HUES48 (cell line): ENCODE measurements around the gene RUNX3.

ENCODE experiments used
- H3K27ac ChIP-seq: one replicate; pipeline ENCODE4 v1.7.0; 2013; ENCODE audit warnings: low read depth, low read length, inconsistent platforms
- H3K27me3 ChIP-seq: 2 replicates; pipeline ENCODE4 v1.6.1; 2013; ENCODE audit warnings: mild to moderate bottlenecking, low read length; ENCODE audit not compliant: control insufficient read depth, insufficient read depth
- H3K36me3 ChIP-seq: 2 replicates; pipeline ENCODE4 v1.6.1; 2013; ENCODE audit warnings: low read length; ENCODE audit not compliant: control insufficient read depth, insufficient read depth
- H3K4me1 ChIP-seq: 2 replicates; pipeline ENCODE4 v1.6.1; 2013; ENCODE audit warnings: mild to moderate bottlenecking, low read length; ENCODE audit not compliant: control insufficient read depth, insufficient read depth
- H3K4me3 ChIP-seq: 2 replicates; pipeline ENCODE4 v1.5.1; 2013; ENCODE audit warnings: mild to moderate bottlenecking, low read depth, low read length
- H3K9ac ChIP-seq: 2 replicates; pipeline ENCODE4 v1.6.1; 2013; ENCODE audit warnings: mild to moderate bottlenecking, low read depth, low read length, moderate library complexity
- H3K9me3 ChIP-seq: 2 replicates; pipeline ENCODE4 v1.6.1; 2013; ENCODE audit warnings: low read length; ENCODE audit not compliant: control insufficient read depth, insufficient read depth

Gene RUNX3

GRCh38 chr1:24954631-24955030 lies 24.6 kb upstream of the RUNX3 start:
- Histone ChIP-seq H3K4me1 (peaks cover 16% of the 10 kb centered on the region), H3K9ac (no peak overlapping the region), H3K27ac (no peak overlapping the region), H3K4me3 (no peak overlapping the region), H3K27me3 (no peaks in the 10 kb centered on the region), H3K9me3 (no peaks in the 10 kb centered on the region), H3K36me3 (no peaks in the 10 kb centered on the region)

- Histone ChIP-seq H3K27ac (no peak overlapping the region), H3K27me3 (no peaks in the 10 kb centered on the region), H3K4me1 (peaks cover 20% of the 10 kb centered on the region), H3K4me3 (no peak overlapping the region), H3K9me3 (no peaks in the 10 kb centered on the region), H3K36me3 (no peaks in the 10 kb centered on the region), H3K9ac (no peak overlapping the region)
Measured at GRCh38 chr1:24954022-24954421, 23.9 kb upstream of the RUNX3 start.

GRCh38 chr1:24952413-24952841 lies 22.4 kb upstream of the RUNX3 start:
- no peak overlapping the region for H3K27ac ChIP-seq
- no peaks in the 10 kb centered on the region for H3K9me3 ChIP-seq
- H3K4me1 ChIP-seq: peaks cover 20% of the 10 kb centered on the region
- no peaks in the 10 kb centered on the region for H3K27me3 ChIP-seq
- no peak overlapping the region for H3K4me3 ChIP-seq
- no peaks in the 10 kb centered on the region for H3K36me3 ChIP-seq
- H3K9ac ChIP-seq: no peak overlapping the region

- H3K27ac ChIP-seq: no peak overlapping the region
- no peak overlapping the region for H3K4me3 ChIP-seq
- H3K27me3 ChIP-seq: no peaks in the 10 kb centered on the region
- H3K4me1 ChIP-seq: peaks cover 20% of the 10 kb centered on the region
- H3K9me3 ChIP-seq: no peaks in the 10 kb centered on the region
- no peaks in the 10 kb centered on the region for H3K36me3 ChIP-seq
- H3K9ac ChIP-seq: no peak overlapping the region
Measured at GRCh38 chr1:24951810-24952412, 21.8 kb upstream of the RUNX3 start.

GRCh38 chr1:24951337-24951736 lies 21.3 kb upstream of the RUNX3 start:
- H3K4me1 ChIP-seq: peaks cover 20% of the 10 kb centered on the region

GRCh38 chr1:24949331-24949881 lies 19.3 kb upstream of the RUNX3 start:
- H3K27ac ChIP-seq: no peak overlapping the region
- peaks cover 20% of the 10 kb centered on the region for H3K4me1 ChIP-seq
- no peaks in the 10 kb centered on the region for H3K27me3 ChIP-seq
- no peak overlapping the region for H3K9ac ChIP-seq
- H3K4me3 ChIP-seq: no peak overlapping the region
- no peaks in the 10 kb centered on the region for H3K9me3 ChIP-seq
- no peaks in the 10 kb centered on the region for H3K36me3 ChIP-seq

More at GRCh38 chr1:24951337-24951736, 21.3 kb upstream of the RUNX3 start:
- Histone ChIP-seq H3K9ac (no peak overlapping the region), H3K27ac (no peak overlapping the region), H3K36me3 (no peaks in the 10 kb centered on the region), H3K9me3 (no peaks in the 10 kb centered on the region), H3K27me3 (no peaks in the 10 kb centered on the region), H3K4me3 (no peak overlapping the region)

- H3K27ac ChIP-seq: no peak overlapping the region
Measured at GRCh38 chr1:24948079-24948827, 18.2 kb upstream of the RUNX3 start.

GRCh38 chr1:24946861-24947658 lies 17.0 kb upstream of the RUNX3 start:
- Histone ChIP-seq H3K9me3 (no peaks in the 10 kb centered on the region), H3K4me1 (peaks cover 14% of the 10 kb centered on the region), H3K36me3 (no peaks in the 10 kb centered on the region), H3K9ac (no peak overlapping the region; the same call in 1 of the 2 replicates), H3K4me3 (no peak overlapping the region), H3K27me3 (no peaks in the 10 kb centered on the region), H3K27ac (no peak overlapping the region)

More at GRCh38 chr1:24948079-24948827, 18.2 kb upstream of the RUNX3 start:
- no peaks in the 10 kb centered on the region for H3K36me3 ChIP-seq
- no peak overlapping the region for H3K9ac ChIP-seq
- H3K4me1 ChIP-seq: peaks cover 20% of the 10 kb centered on the region
- H3K27me3 ChIP-seq: no peaks in the 10 kb centered on the region
- H3K4me3 ChIP-seq: no peak overlapping the region
- no peaks in the 10 kb centered on the region for H3K9me3 ChIP-seq

GRCh38 chr1:24945354-24946326 lies 15.6 kb upstream of the RUNX3 start:
- Histone ChIP-seq H3K27ac (no peak overlapping the region), H3K4me3 (no peak overlapping the region), H3K4me1 (peaks cover 13% of the 10 kb centered on the region), H3K9me3 (no peaks in the 10 kb centered on the region), H3K9ac (no peak overlapping the region), H3K27me3 (no peaks in the 10 kb centered on the region), H3K36me3 (no peaks in the 10 kb centered on the region)

GRCh38 chr1:24944318-24944717 lies 14.2 kb upstream of the RUNX3 start:
- no peaks in the 10 kb centered on the region for H3K27me3 ChIP-seq
- no peaks in the 10 kb centered on the region for H3K36me3 ChIP-seq
- H3K27ac ChIP-seq: no peak overlapping the region
- no peak overlapping the region for H3K4me3 ChIP-seq
- H3K4me1 ChIP-seq: 0 out of 2 replicates have a peak, but pooled peaks cover under 1% of the 10 kb centered on the region
- no peaks in the 10 kb centered on the region for H3K9me3 ChIP-seq
- H3K9ac ChIP-seq: no peak overlapping the region
